ENCODE results near the gene OR52R1.

The OR52R1 gene

GRCh38 chr11:4798427-4799183, 5.6 kb downstream of the OR52R1 start:
- H3K9me3 ChIP-seq (ENCODE audit: severe bottlenecking) = no peaks in the 10 kb centered on the region
- H3K4me3 ChIP-seq (ENCODE audit: low read depth, low read length) = no peak overlapping the region
- H3K27ac ChIP-seq = no peak overlapping the region
- H3K27me3 ChIP-seq (ENCODE audit: insufficient read depth, low read depth, severe bottlenecking) = peaks cover 51% of the 10 kb centered on the region
- H3K36me3 ChIP-seq = no peaks in the 10 kb centered on the region
- no peak for DNase-seq
- TF ChIP-seq CTCF (IDR thresholded peaks at IDR 0.05; ENCODE audit: low read depth, low read length) = no peak

GRCh38 chr11:4797206-4797605, 7.0 kb downstream of the OR52R1 start:
- Histone ChIP-seq H3K9me3 (ENCODE audit: severe bottlenecking) (no peaks in the 10 kb centered on the region), H3K27me3 (ENCODE audit: insufficient read depth, low read depth, severe bottlenecking) (peaks cover 56% of the 10 kb centered on the region), H3K27ac (no peak overlapping the region), H3K36me3 (no peaks in the 10 kb centered on the region), H3K4me3 (ENCODE audit: low read depth, low read length) (no peak overlapping the region)
- TF ChIP-seq CTCF (IDR thresholded peaks at IDR 0.05; ENCODE audit: low read depth, low read length) = no peak
- DNase-seq = no peak

GRCh38 chr11:4782454-4782853, 21.7 kb downstream of the OR52R1 start:
- no peak for TF ChIP-seq CTCF (IDR thresholded peaks at IDR 0.05; ENCODE audit: low read depth, low read length)
- no peak overlapping the region for H3K27ac ChIP-seq
- H3K27me3 ChIP-seq (ENCODE audit: insufficient read depth, low read depth, severe bottlenecking) = peaks cover 19% of the 10 kb centered on the region
- no peak for DNase-seq
- H3K9me3 ChIP-seq (ENCODE audit: severe bottlenecking) = no peaks in the 10 kb centered on the region
- no peaks in the 10 kb centered on the region for H3K36me3 ChIP-seq
- H3K4me3 ChIP-seq (ENCODE audit: low read depth, low read length) = no peak overlapping the region

- Histone ChIP-seq H3K36me3 (no peaks in the 10 kb centered on the region), H3K27me3 (ENCODE audit: insufficient read depth, low read depth, severe bottlenecking) (peaks cover 42% of the 10 kb centered on the region), H3K4me3 (ENCODE audit: low read depth, low read length) (no peak within 1 kb of the TSS), H3K9me3 (ENCODE audit: severe bottlenecking) (no peaks in the 10 kb centered on the region), H3K27ac (no peak within 1 kb of the TSS)
- TF ChIP-seq CTCF (IDR thresholded peaks at IDR 0.05; ENCODE audit: low read depth, low read length) = no peak
- no peak for DNase-seq
Measured at GRCh38 chr11:4769838-4770237, 34.3 kb downstream of the OR52R1 start, which contains the start of gene OR51F1. Gene OR51F1, minus strand, starts transcription at chr11:4769938. Its CDS starts 0 bp downstream, at chr11:4769938.

- Histone ChIP-seq H3K27ac (no peak overlapping the region), H3K36me3 (no peaks in the 10 kb centered on the region), H3K27me3 (ENCODE audit: insufficient read depth, low read depth, severe bottlenecking) (peaks cover 52% of the 10 kb centered on the region), H3K9me3 (ENCODE audit: severe bottlenecking) (no peaks in the 10 kb centered on the region), H3K4me3 (ENCODE audit: low read depth, low read length) (no peak overlapping the region)
- no peak for TF ChIP-seq CTCF (IDR thresholded peaks at IDR 0.05; ENCODE audit: low read depth, low read length)
- no peak for DNase-seq
Measured at GRCh38 chr11:4768094-4768493, 36.1 kb downstream of the OR52R1 start.
